ENCODE measurements around the gene DNAH7.

The DNAH7 gene

GRCh38 chr2:195734395-195734794, 334.2 kb downstream of the DNAH7 start:
- no peak for TF ChIP-seq CTCF (IDR thresholded peaks at IDR 0.05; ENCODE audit: low read depth, low read length)
- no peak overlapping the region for H3K4me3 ChIP-seq (ENCODE audit: low read depth, low read length)

- TF ChIP-seq CTCF (IDR thresholded peaks at IDR 0.05; ENCODE audit: low read depth, low read length), result no peak
- no peak overlapping the region for H3K4me3 ChIP-seq (ENCODE audit: low read depth, low read length)
These were observed 334.8 kb downstream of the DNAH7 start for GRCh38 chr2:195733831-195734230.

- no peak for TF ChIP-seq CTCF (IDR thresholded peaks at IDR 0.05; ENCODE audit: low read depth, low read length)
- H3K4me3 ChIP-seq (ENCODE audit: low read depth, low read length), result no peak overlapping the region
These were observed 336.1 kb downstream of the DNAH7 start for GRCh38 chr2:195732574-195732973.

- no peak overlapping the region for H3K4me3 ChIP-seq (ENCODE audit: low read depth, low read length)
- no peak for TF ChIP-seq CTCF (IDR thresholded peaks at IDR 0.05; ENCODE audit: low read depth, low read length)
These were observed 337.7 kb downstream of the DNAH7 start for GRCh38 chr2:195730912-195731311.

- no peak overlapping the region for H3K4me3 ChIP-seq (ENCODE audit: low read depth, low read length)
- no peak for TF ChIP-seq CTCF (IDR thresholded peaks at IDR 0.05; ENCODE audit: low read depth, low read length)
These were observed 341.5 kb downstream of the DNAH7 start for GRCh38 chr2:195727106-195727505.

- no peak overlapping the region for H3K4me3 ChIP-seq (ENCODE audit: low read depth, low read length)
- no peak for TF ChIP-seq CTCF (IDR thresholded peaks at IDR 0.05; ENCODE audit: low read depth, low read length)
These were observed 346.6 kb downstream of the DNAH7 start for GRCh38 chr2:195722075-195722474.

- H3K4me3 ChIP-seq (ENCODE audit: low read depth, low read length), result no peak overlapping the region
- TF ChIP-seq CTCF (IDR thresholded peaks at IDR 0.05; ENCODE audit: low read depth, low read length), result no peak
These were observed 347.6 kb downstream of the DNAH7 start for GRCh38 chr2:195721042-195721441.
